ENCODE measurements around the gene APLP2.
"Not testable (repeated sequence)": the region's sequence is repeated elsewhere in the genome, so short reads cannot be mapped to it uniquely, and the experiment has no call there.

Gene APLP2

GRCh38 chr11:130188585-130189347 is 119.1 kb downstream of the APLP2 start:
- in situ Hi-C loops (cut with MboI; ENCODE audit: low sequenced_read_pairs) = no loop called here

GRCh38 chr11:130189492-130190210 is 120.0 kb downstream of the APLP2 start:
- in situ Hi-C loops (cut with MboI; ENCODE audit: low sequenced_read_pairs) = no loop called here

GRCh38 chr11:130190371-130190881 is 120.7 kb downstream of the APLP2 start:
- in situ Hi-C loops (cut with MboI; ENCODE audit: low sequenced_read_pairs) = no loop called here

- in situ Hi-C loops (cut with MboI; ENCODE audit: low sequenced_read_pairs) = no loop called here
Observed at GRCh38 chr11:130191896-130192295, 122.2 kb downstream of the APLP2 start.

GRCh38 chr11:130192845-130193267 is 123.2 kb downstream of the APLP2 start:
- in situ Hi-C loops (cut with MboI; ENCODE audit: low sequenced_read_pairs) = no loop called here

GRCh38 chr11:130193551-130193950 is 123.9 kb downstream of the APLP2 start:
- in situ Hi-C loops (cut with MboI; ENCODE audit: low sequenced_read_pairs) = not testable (repeated sequence)

Data from HL-60/S4 treated with retinoic acid at 250 ng/mL for 4 days and 3 days (cell line).